CD4-positive, CD25-positive, alpha-beta regulatory T cell (primary cell): ENCODE results near the gene OBP2B. TPM values are rescaled to one million over a fixed set of nuclear protein-coding genes. Genes with fewer than 3 reads are reported as not detected.

Source experiments
- polyA plus RNA-seq, 4 donors: library from polyadenylated mRNA; unstranded; fragments of 300-500 nt; fragmentation: Illumina TruSeq; gene quantifications; one replicate each; pipeline ENCODE4 v1.2.3, GENCODE V29; 2021
- total RNA-seq: library from RNA; stranded (reverse); gene quantifications from one replicate; pipeline ENCODE4 v1.2.3, GENCODE V29; 2022

The OBP2B gene
- total and polyA plus RNA-seq, 5 donors from 2014 or later, result not detected

Other genes with a start within 250 kb of the OBP2B start
- gene GFI1B, start 230.6 kb downstream of the OBP2B start, total RNA-seq, result 3.3 TPM
- gene GFI1B, start 230.6 kb downstream of the OBP2B start, polyA plus RNA-seq, result under 1 TPM in 1 of 4 donors, not detected in 3; 0.05 TPM
- 50.5 TPM for gene GTF3C5, start 178.3 kb downstream of the OBP2B start, total RNA-seq
- gene GTF3C5, start 178.3 kb downstream of the OBP2B start, polyA plus RNA-seq, result 10 to 100 TPM; 35.8 to 40.3 (median 39.4) TPM
- 0.37 TPM for gene CEL, start 147.3 kb downstream of the OBP2B start, total RNA-seq
- gene CEL, start 147.3 kb downstream of the OBP2B start, polyA plus RNA-seq, result not detected
- 228 TPM for gene RALGDS, start 88.0 kb downstream of the OBP2B start, total RNA-seq
- gene RALGDS, start 88.0 kb downstream of the OBP2B start, polyA plus RNA-seq, result 10 to 100 TPM; 34.6 to 64.2 (median 49.2) TPM
- 1.5 TPM for gene GBGT1, start 45.3 kb downstream of the OBP2B start, total RNA-seq
- 1 to 10 TPM in 1 of 4 donors, under 1 TPM in 1, not detected in 2; 0.67 to 1.6 TPM for gene GBGT1, start 45.3 kb downstream of the OBP2B start, polyA plus RNA-seq
- gene ABO, start 66.0 kb upstream of the OBP2B start, total RNA-seq, result 0.62 TPM
- gene ABO, start 66.0 kb upstream of the OBP2B start, polyA plus RNA-seq, result not detected
- 14.6 TPM for gene SURF6, start 126.9 kb upstream of the OBP2B start, total RNA-seq
- gene SURF6, start 126.9 kb upstream of the OBP2B start, polyA plus RNA-seq, result 1 to 10 TPM; 5.4 to 8.4 (median 6.9) TPM
- gene MED22, start 138.9 kb upstream of the OBP2B start, total RNA-seq, result 29.3 TPM
- gene MED22, start 138.9 kb upstream of the OBP2B start, polyA plus RNA-seq, result 10 to 100 TPM in 3 of 4 donors, 1 to 10 TPM in 1; 7.3 to 16.2 (median 11.1) TPM
- 1,813 TPM for gene RPL7A, start 139.0 kb upstream of the OBP2B start, total RNA-seq
- gene RPL7A, start 139.0 kb upstream of the OBP2B start, polyA plus RNA-seq, result 1,000 to 10,000 TPM in 2 of 4 donors, 100 to 1,000 TPM in 2; 747 to 1,102 (median 951) TPM
- gene SURF1, start 147.2 kb upstream of the OBP2B start, total RNA-seq, result 41.8 TPM
- 100 to 1,000 TPM; 114 to 120 (median 115) TPM for gene SURF1, start 147.2 kb upstream of the OBP2B start, polyA plus RNA-seq
- 24.3 TPM for gene SURF2, start 147.3 kb upstream of the OBP2B start, total RNA-seq
- gene SURF2, start 147.3 kb upstream of the OBP2B start, polyA plus RNA-seq, result 10 to 100 TPM; 34.5 to 47.1 (median 37.0) TPM
- gene SURF4, start 166.8 kb upstream of the OBP2B start, total RNA-seq, result 132 TPM
- gene SURF4, start 166.8 kb upstream of the OBP2B start, polyA plus RNA-seq, result 100 to 1,000 TPM; 189 to 227 (median 212) TPM
- 0.86 TPM for gene STKLD1, start 167.1 kb upstream of the OBP2B start, total RNA-seq
- under 1 TPM; 0.09 to 0.28 (median 0.15) TPM for gene STKLD1, start 167.1 kb upstream of the OBP2B start, polyA plus RNA-seq
- gene REXO4, start 208.8 kb upstream of the OBP2B start, total RNA-seq, result 19.4 TPM
- gene REXO4, start 208.8 kb upstream of the OBP2B start, polyA plus RNA-seq, result 10 to 100 TPM in 3 of 4 donors, 1 to 10 TPM in 1; 9.8 to 17.8 (median 14.7) TPM
- 0.47 TPM for gene ADAMTS13, start 213.1 kb upstream of the OBP2B start, total RNA-seq
- under 1 TPM in 1 of 4 donors, not detected in 3; 0.10 TPM for gene ADAMTS13, start 213.1 kb upstream of the OBP2B start, polyA plus RNA-seq